ENCODE measurements around the gene SNAPIN. TPM values are rescaled to one million over a fixed set of nuclear protein-coding genes. Genes with fewer than 3 reads are reported as not detected.
A peak's percentile ranks its signal among the peaks of the same experiment; 100 is the strongest.

SNAPIN gene
- total RNA-seq, 1 experiment from 2014 or later = 82.0 TPM

GRCh38 chr1:153614189-153614900 is 44.2 kb upstream of the SNAPIN start:
- intact Hi-C loops (cut with micrococcal nuclease) = no loop called here

GRCh38 chr1:153614906-153615305 is 43.6 kb upstream of the SNAPIN start:
- Histone ChIP-seq H3K9me2 (replicated peaks; ENCODE audit: low read length) (no peaks in the 10 kb centered on the region), H3F3A (ENCODE audit: low read length, unreplicated experiment) (peaks cover 19% of the 10 kb centered on the region), H3K79me2 (ENCODE audit: low read length) (peaks cover 69% of the 10 kb centered on the region), H3K4me2 (ENCODE audit: low read length) (peak overlapping the region; percentile 81), H3K4me1 (ENCODE audit: insufficient read depth, low read length) (peaks cover 62% of the 10 kb centered on the region), H3K9me3 (ENCODE audit: low read length) (no peaks in the 10 kb centered on the region), H3K9ac (ENCODE audit: low read length) (no peak overlapping the region; the same call in 1 of the 2 replicates), H3K27ac (ENCODE audit: low read length) (no peak overlapping the region), H3K4me3 (ENCODE audit: low read length) (peak overlapping the region; percentile 70), H3K27me3 (ENCODE audit: low read length) (no peaks in the 10 kb centered on the region), H2AFZ (ENCODE audit: low read length) (no peak overlapping the region), H3K36me3 (ENCODE audit: low read depth, low read length) (peaks cover 11% of the 10 kb centered on the region), H4K20me1 (ENCODE audit: low read length) (no peaks in the 10 kb centered on the region)
- DNase-seq (no peak), ATAC-seq (no peak)
- POLR2A ChIA-PET (ENCODE audit: unreplicated experiment) = interaction anchor here (1.2 to 1.3 kb wide), 3 partner anchors 12 to 43 kb away, joined by 3 to 7 read pairs (median 3); partner anchors contain the start of genes CHTOP and S100A13
- intact Hi-C loops (cut with micrococcal nuclease) = no loop called here
- CTCF ChIA-PET = interaction anchor here (0.9 to 1.5 kb wide), 3 partner anchors 19 to 104 kb away, joined by 3 to 5 read pairs (median 3); partner anchors contain the start of gene CHTOP
- TF ChIP-seq EZH2phosphoT487 (IDR thresholded peaks at IDR 0.05; ENCODE audit: borderline replicate concordance, low read length) (no peak), EZH2 (IDR thresholded peaks at IDR 0.05; ENCODE audit: low read length, unreplicated experiment) (no peak), CTCF (conservative IDR thresholded peaks at IDR 0.05; ENCODE audit: low read depth, low read length) (no peak)
- no TSS peak for BruUV-seq (replicated peaks)

More at GRCh38 chr1:153614189-153614900, 44.2 kb upstream of the SNAPIN start:
- Histone ChIP-seq H3K9me3 (ENCODE audit: low read length) (no peaks in the 10 kb centered on the region), H3K27me3 (ENCODE audit: low read length) (no peaks in the 10 kb centered on the region), H3K4me2 (ENCODE audit: low read length) (peak overlapping the region; percentile 81), H3F3A (ENCODE audit: low read length, unreplicated experiment) (peaks cover 24% of the 10 kb centered on the region), H4K20me1 (ENCODE audit: low read length) (no peaks in the 10 kb centered on the region), H3K4me3 (ENCODE audit: low read length) (peak overlapping the region; percentile 70), H3K9me2 (replicated peaks; ENCODE audit: low read length) (no peaks in the 10 kb centered on the region), H3K27ac (ENCODE audit: low read length) (peak overlapping the region; percentile 15), H2AFZ (ENCODE audit: low read length) (no peak overlapping the region), H3K36me3 (ENCODE audit: low read depth, low read length) (peaks cover 10% of the 10 kb centered on the region), H3K79me2 (ENCODE audit: low read length) (peaks cover 74% of the 10 kb centered on the region), H3K9ac (ENCODE audit: low read length) (no peak overlapping the region; the same call in 1 of the 2 replicates), H3K4me1 (ENCODE audit: insufficient read depth, low read length) (peaks cover 67% of the 10 kb centered on the region)
- POLR2A ChIA-PET (ENCODE audit: unreplicated experiment) = interaction anchor here (0.6 to 1.3 kb wide), 3 partner anchors 13 to 23 kb away, joined by 3 to 7 read pairs (median 3); partner anchors contain the start of genes CHTOP and S100A13
- no peak for ATAC-seq
- CTCF ChIA-PET = interaction anchor here (0.9 to 2.6 kb wide), 4 partner anchors 13 to 104 kb away, joined by 3 to 17 read pairs (median 4); partner anchors contain the start of genes CHTOP and S100A13
- BruUV-seq (replicated peaks) = no TSS peak
- no peak for TF ChIP-seq EZH2phosphoT487 (IDR thresholded peaks at IDR 0.05; ENCODE audit: borderline replicate concordance, low read length)
- no peak; the same call in 1 of the 2 replicates for TF ChIP-seq CTCF (conservative IDR thresholded peaks at IDR 0.05; ENCODE audit: low read depth, low read length)
- TF ChIP-seq EZH2 (IDR thresholded peaks at IDR 0.05; ENCODE audit: low read length, unreplicated experiment) = no peak
- no peak for DNase-seq

Data from PC-3 (cell line).